Vagina (tissue), 2 donors: ENCODE data around the gene PARD3.

ENCODE experiments used
- POLR2A ChIP-seq, 2 donors: fragments of 450-650 bp; IDR thresholded peaks; one replicate each; pipeline ENCODE4 v1.6.1; 2017; ENCODE audit warnings: antibody characterized with exemption in 2 of 2, mild to moderate bottlenecking in 2 of 2, moderate library complexity in 2 of 2
- POLR2AphosphoS5 ChIP-seq, 2 donors: sonication (generic); formaldehyde crosslinking; IDR thresholded peaks; one replicate each; pipeline ENCODE4 v1.9.0; 2017; ENCODE audit warnings: antibody characterized with exemption in 2 of 2, mild to moderate bottlenecking in 2 of 2, low read depth in 1 of 2; ENCODE audit not compliant: insufficient read depth in 1 of 2

- TF ChIP-seq POLR2A (IDR thresholded peaks at IDR 0.05) = no peak
- no peak for TF ChIP-seq POLR2AphosphoS5 (IDR thresholded peaks at IDR 0.05; ENCODE audit: insufficient read depth in 1 of 2, low read depth in 1 of 2)
These were observed 629.1 kb downstream of the PARD3 start for GRCh38 chr10:34185998-34186397.
